GM18873 (cell line): Measurements from ENCODE around the gene MED1.
"Not testable (repeated sequence)": the region's sequence is repeated elsewhere in the genome, so short reads cannot be mapped to it uniquely, and the experiment has no call there.

ENCODE experiments used
- ATAC-seq: cut with Tn5 transposase; IDR thresholded peaks from one replicate; pipeline ENCODE4 v1.9.1; 2021; ENCODE audit warnings: mild to moderate bottlenecking, moderate library complexity, moderate number of reproducible peaks; ENCODE audit not compliant: unreplicated experiment, low FRiP score

MED1 gene

GRCh38 chr17:39443326-39443725 lies 7.7 kb downstream of the MED1 start:
- ATAC-seq, result no peak

- ATAC-seq, result not testable (repeated sequence)
These were observed 11.2 kb downstream of the MED1 start for GRCh38 chr17:39439868-39440267.

- ATAC-seq, result no peak
These were observed 21.5 kb downstream of the MED1 start for GRCh38 chr17:39429600-39429999.

GRCh38 chr17:39416141-39416540 lies 34.9 kb downstream of the MED1 start:
- ATAC-seq, result no peak

GRCh38 chr17:39410279-39410678 lies 40.8 kb downstream of the MED1 start:
- no peak for ATAC-seq

- no peak for ATAC-seq
These were observed 42.7 kb downstream of the MED1 start for GRCh38 chr17:39408360-39408759.

GRCh38 chr17:39406951-39407350 lies 44.1 kb downstream of the MED1 start:
- ATAC-seq, result no peak

- no peak for ATAC-seq
These were observed 45.6 kb downstream of the MED1 start for GRCh38 chr17:39405436-39405835.

GRCh38 chr17:39404542-39405378 lies 46.3 kb downstream of the MED1 start:
- no peak for ATAC-seq

- ATAC-seq, result no peak
These were observed 48.0 kb downstream of the MED1 start for GRCh38 chr17:39402890-39403605.

GRCh38 chr17:39402244-39402889 lies 48.7 kb downstream of the MED1 start:
- peak; percentile 40 for ATAC-seq

- ATAC-seq, result peak; percentile 53
These were observed 49.4 kb downstream of the MED1 start, which contains the start of gene FBXL20 for GRCh38 chr17:39401412-39402243. Gene FBXL20, minus strand, starts transcription at chr17:39401626. Its CDS starts 224 bp downstream, at chr17:39401402.

GRCh38 chr17:39400547-39401411 lies 50.3 kb downstream of the MED1 start:
- ATAC-seq, result no peak

GRCh38 chr17:39399791-39400190 lies 51.3 kb downstream of the MED1 start:
- ATAC-seq, result no peak

GRCh38 chr17:39393736-39394135 lies 57.3 kb downstream of the MED1 start:
- no peak for ATAC-seq

- no peak for ATAC-seq
These were observed 59.6 kb downstream of the MED1 start for GRCh38 chr17:39391448-39391847.

GRCh38 chr17:39385040-39385439 lies 66.0 kb downstream of the MED1 start:
- no peak for ATAC-seq

GRCh38 chr17:39380144-39380543 lies 70.9 kb downstream of the MED1 start:
- ATAC-seq, result no peak

- ATAC-seq, result no peak
These were observed 74.6 kb downstream of the MED1 start for GRCh38 chr17:39376434-39376833.
